B cell (primary cell): ENCODE results near the gene NUMB.

Experiments used
- CTCF ChIP-seq: fragments of 200-600 bp; IDR thresholded peaks from one replicate; pipeline ENCODE4 v1.8.0; 2022; ENCODE audit warnings: antibody characterized with exemption, mild to moderate bottlenecking
- EZH2 ChIP-seq: IDR thresholded peaks from 2 replicates; pipeline ENCODE4 v1.6.1; 2012; ENCODE audit warnings: borderline replicate concordance, low read depth, mild to moderate bottlenecking, moderate library complexity, low read length; ENCODE audit not compliant: insufficient read depth, poor library complexity, severe bottlenecking

GRCh38 chr14:73428353-73428824 is 30.0 kb downstream of the NUMB start:
- TF ChIP-seq CTCF (no peak), EZH2 (no peak)
